WERI-Rb-1 (cell line): ENCODE data around the gene COL2A1.

Experiments used
- DNase-seq: peaks from one replicate; pipeline ENCODE4 v3.0.0-alpha.2; 2020
- H3K27ac ChIP-seq: fragments of 250-450 bp; sonication (Bioruptor Pico); 2 replicates; pipeline ENCODE4 v1.5.1; 2020; ENCODE audit warnings: mild to moderate bottlenecking, moderate library complexity
- H3K27me3 ChIP-seq: fragments of 250-450 bp; sonication (Bioruptor Pico); 2 replicates; pipeline ENCODE4 v1.5.1; 2021; ENCODE audit warnings: mild to moderate bottlenecking, low read depth, moderate library complexity; ENCODE audit not compliant: insufficient read depth, severe bottlenecking
- H3K36me3 ChIP-seq: fragments of 250-450 bp; sonication (Bioruptor Pico); 2 replicates; pipeline ENCODE4 v1.5.1; 2020; ENCODE audit warnings: mild to moderate bottlenecking, moderate library complexity
- H3K4me3 ChIP-seq: 2 replicates; pipeline ENCODE4 v1.5.1; 2011; ENCODE audit warnings: low read depth, mild to moderate bottlenecking, control low read depth, low read length
- H3K9me3 ChIP-seq: fragments of 250-450 bp; sonication (Bioruptor Pico); 2 replicates; pipeline ENCODE4 v1.5.1; 2021; ENCODE audit warnings: mild to moderate bottlenecking, moderate library complexity; ENCODE audit not compliant: severe bottlenecking
- CTCF ChIP-seq: IDR thresholded peaks from 2 replicates; pipeline ENCODE4 v1.5.1; 2011; ENCODE audit warnings: low read depth, mild to moderate bottlenecking, control low read depth, inconsistent platforms, low read length

COL2A1 gene

GRCh38 chr12:47979166-47979565 is 25.1 kb downstream of the COL2A1 start:
- TF ChIP-seq CTCF = no peak
- no peaks in the 10 kb centered on the region for H3K27me3 ChIP-seq
- H3K36me3 ChIP-seq = no peaks in the 10 kb centered on the region
- H3K27ac ChIP-seq = no peak overlapping the region
- no peak overlapping the region for H3K4me3 ChIP-seq
- H3K9me3 ChIP-seq = no peaks in the 10 kb centered on the region
- no peak for DNase-seq

DNA sequence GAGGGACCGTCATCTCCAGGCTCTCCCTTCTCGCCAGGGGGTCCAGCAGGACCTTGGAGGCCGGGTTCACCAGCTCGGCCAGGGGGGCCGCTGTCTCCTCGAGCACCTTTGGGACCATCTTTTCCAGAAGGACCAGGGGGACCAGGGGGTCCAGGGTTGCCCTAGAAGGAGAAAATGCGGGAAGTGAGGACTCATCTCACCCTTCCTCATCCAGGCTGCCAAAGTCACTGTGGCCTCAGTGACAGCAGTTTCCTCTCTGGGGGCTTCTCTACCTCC is 25.7 kb downstream of the COL2A1 start:
- no peak overlapping the region for H3K4me3 ChIP-seq
- no peaks in the 10 kb centered on the region for H3K9me3 ChIP-seq
- no peak overlapping the region for H3K27ac ChIP-seq
- H3K36me3 ChIP-seq = no peaks in the 10 kb centered on the region
- no peaks in the 10 kb centered on the region for H3K27me3 ChIP-seq
- DNase-seq = no peak
- no peak for TF ChIP-seq CTCF

- TF ChIP-seq CTCF = no peak
- Histone ChIP-seq H3K27me3 (no peaks in the 10 kb centered on the region), H3K9me3 (no peaks in the 10 kb centered on the region), H3K4me3 (no peak overlapping the region), H3K36me3 (no peaks in the 10 kb centered on the region), H3K27ac (no peak overlapping the region)
- no peak for DNase-seq
Measured at GRCh38 chr12:47977772-47978597, 26.3 kb downstream of the COL2A1 start.

- H3K27ac ChIP-seq = no peak overlapping the region
- no peaks in the 10 kb centered on the region for H3K9me3 ChIP-seq
- no peaks in the 10 kb centered on the region for H3K27me3 ChIP-seq
- TF ChIP-seq CTCF = no peak
- no peaks in the 10 kb centered on the region for H3K36me3 ChIP-seq
- no peak for DNase-seq
- no peak overlapping the region for H3K4me3 ChIP-seq
Measured at GRCh38 chr12:47977046-47977771, 27.1 kb downstream of the COL2A1 start.

DNA sequence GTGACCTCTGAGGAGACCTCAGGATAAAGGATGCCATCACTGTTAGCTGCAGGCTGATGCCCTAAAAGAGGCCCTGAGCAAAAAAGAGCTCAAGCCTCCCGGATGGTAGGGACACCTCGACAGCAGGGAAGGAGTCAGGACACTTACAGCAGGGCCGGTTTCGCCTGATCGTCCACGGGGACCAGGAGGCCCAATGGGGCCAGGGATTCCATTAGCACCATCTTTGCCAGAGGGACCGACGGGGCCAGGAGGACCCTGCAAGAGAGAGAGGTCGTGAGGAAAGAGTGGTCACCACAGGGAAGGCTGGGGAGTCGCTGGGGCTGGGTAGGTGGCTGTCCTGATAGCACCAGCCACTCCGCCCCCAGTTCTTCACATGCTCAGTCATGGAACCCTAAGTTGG is 28.5 kb downstream of the COL2A1 start:
- Histone ChIP-seq H3K9me3 (no peaks in the 10 kb centered on the region), H3K36me3 (no peaks in the 10 kb centered on the region), H3K27me3 (no peaks in the 10 kb centered on the region), H3K4me3 (no peak overlapping the region), H3K27ac (no peak overlapping the region)
- no peak for DNase-seq
- TF ChIP-seq CTCF = no peak
